GM12891 (cell line): ENCODE results near the gene CBY3.
"Not testable (repeated sequence)": the region's sequence is repeated elsewhere in the genome, so short reads cannot be mapped to it uniquely, and the experiment has no call there.

Experiments used
- DNase-seq: peaks from one replicate; pipeline ENCODE4 v3.0.0; 2011; ENCODE audit warnings: low spot score; ENCODE audit not compliant: insufficient read length
- FAIRE-seq: peaks from 2 replicates; lab custom pipeline; 2011; peaks lifted over from hg19 to GRCh38; lab: Jason Lieb, UNC
- PAX5 ChIP-seq: IDR thresholded peaks from 2 replicates; pipeline ENCODE4 v1.6.1; 2011; ENCODE audit warnings: low read length, moderate library complexity, mild to moderate bottlenecking; ENCODE audit not compliant: insufficient read depth, severe bottlenecking
- POLR2A ChIP-seq: IDR thresholded peaks from 2 replicates; pipeline ENCODE4 v1.6.1; 2011; ENCODE audit warnings: low read depth, low read length, control low read depth
- POLR2AphosphoS5 ChIP-seq: IDR thresholded peaks from 2 replicates; pipeline ENCODE4 v1.6.1; 2011; ENCODE audit warnings: low read depth, low read length, control low read depth
- POU2F2 ChIP-seq: IDR thresholded peaks from 2 replicates; pipeline ENCODE4 v1.6.1; 2011; ENCODE audit warnings: low read depth, mild to moderate bottlenecking, control low read depth, low read length, moderate library complexity
- SPI1 ChIP-seq: IDR thresholded peaks from 2 replicates; pipeline ENCODE4 v1.6.1; 2011; ENCODE audit warnings: low read depth, low read length, control low read depth
- TAF1 ChIP-seq: IDR thresholded peaks from 2 replicates; pipeline ENCODE4 v1.6.1; 2011; ENCODE audit warnings: low read depth, low read length, control low read depth

CBY3 gene

DNA sequence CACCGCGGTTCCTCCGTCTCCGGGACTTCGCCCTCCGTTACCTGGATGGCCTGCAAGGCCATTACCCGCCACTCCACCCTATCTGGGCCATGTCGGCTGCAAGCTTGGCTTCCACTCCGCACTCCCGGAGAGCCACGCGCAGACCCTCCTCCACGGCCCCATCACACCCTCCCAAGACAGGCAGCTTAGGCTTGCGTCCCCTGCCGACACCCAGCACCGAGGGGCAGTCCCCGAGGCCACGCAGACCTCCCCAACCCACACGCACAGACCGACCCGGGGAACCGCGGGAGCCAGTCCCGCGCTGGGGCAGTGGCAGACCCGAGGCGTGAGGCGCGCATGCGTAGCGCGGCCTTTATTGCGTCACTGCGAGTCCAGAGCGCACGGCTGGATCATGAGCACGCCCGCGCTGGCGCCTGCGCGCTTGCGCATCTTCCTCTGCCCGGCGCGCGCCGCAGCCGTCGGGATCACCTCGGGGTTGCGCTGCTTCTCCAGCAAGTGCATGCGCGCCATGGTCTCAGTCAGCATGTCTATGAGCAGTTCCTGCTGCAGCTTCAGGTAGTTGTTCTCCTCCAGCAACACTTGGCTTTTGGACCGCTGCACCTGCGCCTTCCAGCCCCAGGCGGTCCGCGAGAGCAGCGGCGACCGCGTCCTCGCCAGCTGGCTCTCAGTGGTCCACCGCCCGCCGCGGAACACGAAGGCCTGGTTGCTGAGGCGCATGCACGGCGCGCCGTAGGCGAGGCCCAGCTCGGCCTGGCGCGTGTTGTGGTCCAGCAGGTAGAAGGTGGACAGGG is 2.4 kb downstream of the CBY3 start:
- FAIRE-seq (peak; percentile 99), DNase-seq (peak; percentile 90)
- TF ChIP-seq SPI1 (no peak), PAX5 (peak; percentile 21), TAF1 (no peak; the same call in 1 of the 2 replicates), POU2F2 (no peak; the same call in 1 of the 2 replicates), POLR2AphosphoS5 (peak; percentile 90), POLR2A (peak; percentile 92)

DNA sequence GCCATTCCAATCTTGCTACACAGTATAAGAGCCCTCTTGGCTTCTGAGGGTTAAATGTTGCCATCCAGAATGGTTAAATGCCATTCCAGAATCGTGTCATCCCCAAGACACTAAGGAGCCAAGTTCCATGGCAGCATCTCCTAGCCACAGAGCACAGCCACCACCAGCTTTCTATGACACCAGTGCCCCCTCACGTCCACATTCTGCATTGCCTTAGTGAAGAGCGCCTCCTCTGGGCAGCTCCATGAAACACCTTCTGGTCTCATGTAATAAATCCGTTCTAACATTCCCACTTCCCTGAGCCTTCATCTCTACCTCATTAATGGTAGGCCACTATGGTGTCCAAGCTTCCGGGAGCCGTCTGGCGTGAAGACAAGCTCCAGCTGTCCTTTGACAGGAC is 12.4 kb downstream of the CBY3 start:
- FAIRE-seq: peak; percentile 16
- DNase-seq: no peak
- TF ChIP-seq POU2F2: no peak
- no peak for TF ChIP-seq POLR2A
- no peak for TF ChIP-seq SPI1
- TF ChIP-seq POLR2AphosphoS5: no peak
- TF ChIP-seq TAF1: no peak
- no peak for TF ChIP-seq PAX5

DNA sequence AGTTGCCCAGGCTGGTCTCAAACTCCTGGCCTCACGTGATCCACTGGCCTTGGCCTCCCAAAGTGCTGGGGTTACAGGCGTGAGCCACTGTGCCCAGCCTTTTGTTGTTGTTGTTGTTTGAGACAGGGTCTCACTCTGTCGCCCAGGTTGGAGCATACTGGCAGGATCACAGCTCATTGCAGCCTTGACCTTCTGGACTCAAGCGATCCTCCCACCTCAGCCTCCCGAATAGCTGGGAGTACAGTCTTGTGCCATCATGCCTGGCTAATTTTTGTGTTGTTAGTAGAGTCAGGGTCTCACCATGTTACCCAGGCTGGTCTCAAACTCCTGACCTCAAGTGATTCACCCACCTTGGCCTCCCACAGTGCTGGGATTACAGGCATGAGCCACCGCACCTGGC is 19.2 kb downstream of the CBY3 start:
- not testable (repeated sequence) for DNase-seq, FAIRE-seq

DNA sequence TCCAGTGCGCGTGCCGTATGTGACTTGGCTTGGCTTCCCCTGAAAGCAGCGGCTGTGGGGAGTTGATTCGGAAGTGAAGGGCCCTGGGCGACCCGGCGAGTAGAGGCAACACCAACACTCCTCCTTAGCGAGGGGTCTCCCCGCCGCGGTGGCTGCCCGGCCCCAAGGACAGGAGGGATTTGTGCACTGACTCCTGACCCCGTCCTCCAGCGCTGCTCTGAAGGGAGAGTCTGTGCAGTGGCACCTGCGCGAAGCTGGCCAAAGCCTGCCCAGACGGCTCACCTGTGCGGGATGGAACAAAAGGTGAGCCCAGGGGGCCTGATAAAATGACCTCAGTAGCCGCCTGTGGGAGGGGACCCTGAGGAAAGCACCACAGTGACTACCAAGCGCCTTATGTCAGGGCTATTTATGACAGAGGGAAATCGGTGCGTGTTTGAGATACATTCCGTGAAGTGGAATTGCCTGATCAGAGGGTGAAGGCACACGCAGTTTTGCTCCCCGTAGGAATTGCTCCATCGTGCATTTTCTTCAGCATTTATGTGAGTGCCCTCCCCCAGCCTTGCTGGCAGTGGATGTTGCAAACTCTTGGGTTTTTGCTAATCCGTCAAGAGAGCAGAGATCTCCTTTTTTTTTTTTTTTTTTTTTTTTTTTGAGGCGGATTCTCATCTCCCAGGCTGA is 22.5 kb downstream of the CBY3 start:
- FAIRE-seq, DNase-seq: not testable (repeated sequence)

DNA sequence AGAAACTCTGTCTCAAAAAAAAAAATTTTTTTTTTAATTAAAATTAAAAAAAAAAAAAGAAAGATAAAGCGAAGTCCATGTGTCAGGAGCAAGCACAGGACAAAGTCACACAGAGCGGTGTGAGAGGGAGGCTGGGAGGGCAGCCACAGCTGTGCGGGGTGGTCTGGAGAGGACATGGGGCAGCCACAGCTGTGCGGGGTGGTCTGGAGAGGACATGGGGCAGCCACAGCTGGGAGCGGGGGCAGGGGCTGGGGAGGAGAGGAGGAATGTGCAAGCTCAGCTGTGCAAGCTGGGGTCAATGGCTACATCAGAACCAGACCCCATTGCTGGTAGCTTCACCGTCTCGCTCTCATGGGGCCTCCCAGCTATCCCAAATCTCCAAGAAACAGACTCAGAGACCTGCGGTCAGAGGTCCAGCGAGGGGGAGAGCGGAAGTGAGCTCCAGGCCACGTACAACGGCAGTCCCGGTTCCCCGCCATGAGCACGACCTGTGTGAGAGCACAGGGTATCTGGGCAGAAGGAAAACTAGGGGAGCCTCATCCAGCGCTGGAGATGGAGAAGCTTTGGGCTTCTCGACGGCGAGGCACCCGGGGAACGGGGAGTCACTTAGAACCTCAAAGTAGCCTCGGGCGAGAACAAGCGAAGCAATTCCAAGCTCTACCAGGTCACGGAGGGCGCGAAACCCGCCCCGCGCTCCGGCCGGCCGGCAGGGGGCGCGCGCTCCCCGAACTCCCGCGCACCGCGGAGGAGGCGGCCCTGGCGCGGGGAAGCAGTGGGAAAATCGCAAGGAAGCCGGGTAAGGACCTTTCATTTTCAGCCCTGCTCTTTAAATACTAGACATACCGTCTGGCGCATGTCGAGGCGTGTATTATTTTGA is 23.3 kb downstream of the CBY3 start:
- peak; percentile 92 for FAIRE-seq
- DNase-seq: not testable (repeated sequence)

DNA sequence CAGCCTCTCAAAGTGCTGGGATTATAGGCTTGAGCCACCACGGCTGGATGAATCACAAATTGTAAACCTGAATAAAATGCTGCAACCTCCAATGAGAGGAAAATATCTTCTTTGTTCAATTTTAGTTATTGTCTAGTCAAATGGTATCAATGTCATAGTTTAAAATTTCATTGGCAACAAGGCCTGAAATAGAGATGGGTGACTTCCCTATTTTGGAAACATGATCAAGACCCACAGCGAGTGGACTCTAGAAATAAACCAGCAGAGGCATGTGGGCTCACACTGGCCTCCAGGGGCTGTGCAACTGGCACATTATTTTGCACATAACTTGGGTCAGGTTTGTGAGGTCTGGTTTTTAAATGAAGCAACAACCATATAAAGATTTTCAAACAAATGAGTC is 27.7 kb downstream of the CBY3 start:
- not testable (repeated sequence) for DNase-seq, FAIRE-seq

DNA sequence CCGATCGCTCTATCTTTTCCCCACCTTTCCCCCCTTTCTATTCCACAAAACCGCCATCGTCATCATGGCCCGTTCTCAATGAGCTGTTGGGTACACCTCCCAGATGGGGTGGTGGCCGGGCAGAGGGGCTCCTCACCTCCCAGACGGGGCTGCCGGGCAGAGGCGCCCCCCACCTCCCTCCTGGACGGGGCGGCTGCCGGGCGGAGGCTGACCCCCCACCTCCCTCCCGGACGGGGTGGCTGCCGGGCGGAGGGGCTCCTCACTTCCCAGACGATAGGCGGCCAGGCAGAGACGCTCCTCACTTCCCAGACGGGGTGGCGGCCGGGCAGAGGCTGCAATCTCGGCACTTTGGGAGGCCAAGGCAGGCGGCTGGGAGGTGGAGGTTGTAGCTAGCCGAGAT is 30.6 kb downstream of the CBY3 start:
- not testable (repeated sequence) for DNase-seq, FAIRE-seq

DNA sequence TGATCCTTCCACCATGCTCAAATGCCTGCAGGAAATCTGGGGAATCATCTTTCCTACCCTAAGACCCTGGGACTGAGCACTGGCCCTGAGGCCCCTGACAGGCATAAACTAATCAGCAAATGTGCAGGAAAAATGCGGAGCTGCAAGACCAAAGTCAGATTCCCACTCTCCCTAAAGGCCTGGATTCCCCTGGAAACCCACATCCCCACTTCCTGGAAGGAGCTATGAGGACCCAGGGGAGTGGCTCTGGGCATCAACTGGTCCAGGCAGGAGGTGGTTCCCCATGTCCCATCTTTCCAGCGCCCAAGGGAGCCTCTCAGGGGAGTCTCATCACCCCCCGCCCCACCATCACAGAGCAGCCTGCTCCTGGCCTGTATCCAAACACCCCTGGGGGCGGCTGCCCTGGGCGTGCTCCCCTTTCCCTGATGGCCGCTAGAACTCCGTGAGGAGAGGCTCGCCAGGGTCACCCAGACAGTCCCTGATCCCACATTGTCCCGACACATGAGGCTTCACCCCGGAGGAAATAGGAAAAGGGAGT is 31.6 kb downstream of the CBY3 start:
- not testable (repeated sequence) for DNase-seq, FAIRE-seq

DNA sequence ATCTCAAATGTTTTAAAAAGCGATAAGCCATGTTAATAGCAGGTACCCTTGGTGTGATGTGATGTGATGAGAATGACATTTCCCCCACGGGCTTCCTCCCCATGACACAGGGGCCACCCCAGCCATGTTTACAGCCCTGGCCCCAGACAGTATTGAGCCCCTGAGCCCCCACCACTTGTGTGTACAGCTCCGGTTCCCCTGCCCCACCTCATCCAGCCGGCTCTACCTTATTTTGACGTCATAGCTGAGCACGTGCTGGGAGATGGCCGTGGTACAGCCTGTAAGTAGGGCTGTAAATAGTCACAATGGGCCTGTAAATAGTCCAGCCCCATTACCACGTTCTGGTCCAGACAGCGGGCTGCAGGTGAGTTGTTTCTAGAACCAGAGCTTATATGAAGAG is 32.4 kb downstream of the CBY3 start:
- DNase-seq: no peak
- TF ChIP-seq SPI1 (no peak), POLR2A (no peak), TAF1 (no peak), POLR2AphosphoS5 (no peak), PAX5 (no peak), POU2F2 (no peak)
- no peak for FAIRE-seq

DNA sequence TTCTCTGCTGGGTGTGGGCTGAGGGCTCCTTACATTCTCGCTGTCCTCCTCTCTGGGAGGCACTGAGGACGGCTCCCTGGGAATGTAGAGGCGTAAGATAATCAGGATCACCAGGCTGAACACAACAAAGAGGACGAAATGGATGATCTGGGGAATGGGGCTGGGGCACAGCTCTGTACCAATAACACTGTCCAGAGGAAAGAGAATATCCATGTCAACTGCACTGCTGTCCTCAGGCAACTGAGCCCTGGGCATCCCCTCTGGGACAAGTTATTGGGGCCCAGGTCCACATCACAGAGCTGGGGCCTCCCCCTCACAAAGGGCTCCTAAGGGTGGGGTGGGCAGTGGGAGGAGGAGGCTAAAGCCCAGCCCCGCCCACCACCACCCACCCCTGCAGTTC is 36.1 kb downstream of the CBY3 start:
- not testable (repeated sequence) for FAIRE-seq, DNase-seq

DNA sequence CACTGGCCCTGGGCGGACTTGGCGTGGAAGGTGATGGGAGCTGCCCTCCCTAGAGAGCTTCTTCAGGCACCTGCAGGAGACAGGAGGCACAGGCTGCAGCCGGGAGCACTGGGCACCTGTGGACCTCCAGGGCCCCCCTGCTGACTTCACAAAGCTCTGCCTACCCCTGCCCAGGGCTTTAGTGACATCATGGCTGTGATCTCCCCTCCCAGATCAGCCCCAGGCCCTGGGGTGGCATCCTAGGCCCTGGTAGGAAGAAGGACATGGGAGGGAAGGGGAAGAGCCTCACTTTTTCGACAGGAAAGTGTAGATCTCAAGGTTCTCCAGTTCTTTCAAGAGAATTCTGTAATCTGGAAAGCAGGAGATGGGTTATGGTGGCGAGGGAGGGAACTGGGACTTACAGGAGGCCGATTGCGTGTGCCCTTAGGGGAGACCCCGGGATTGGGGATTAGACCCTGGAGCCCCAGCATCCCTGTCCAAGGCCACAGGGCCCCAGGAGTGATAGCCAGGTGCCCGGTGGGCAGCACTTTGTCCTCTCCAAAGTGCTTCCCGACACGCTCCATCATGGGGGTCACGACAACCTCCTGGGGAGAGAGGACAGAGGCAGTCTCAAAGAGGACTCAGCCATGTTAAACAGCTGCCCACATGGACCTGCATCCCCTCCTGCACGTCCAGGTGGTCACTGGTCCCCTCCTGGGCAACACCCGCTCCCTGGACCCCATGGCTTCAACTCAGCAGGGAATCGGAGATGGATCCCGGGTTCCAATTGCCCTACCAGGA is 37.5 kb downstream of the CBY3 start:
- FAIRE-seq, DNase-seq: not testable (repeated sequence)

DNA sequence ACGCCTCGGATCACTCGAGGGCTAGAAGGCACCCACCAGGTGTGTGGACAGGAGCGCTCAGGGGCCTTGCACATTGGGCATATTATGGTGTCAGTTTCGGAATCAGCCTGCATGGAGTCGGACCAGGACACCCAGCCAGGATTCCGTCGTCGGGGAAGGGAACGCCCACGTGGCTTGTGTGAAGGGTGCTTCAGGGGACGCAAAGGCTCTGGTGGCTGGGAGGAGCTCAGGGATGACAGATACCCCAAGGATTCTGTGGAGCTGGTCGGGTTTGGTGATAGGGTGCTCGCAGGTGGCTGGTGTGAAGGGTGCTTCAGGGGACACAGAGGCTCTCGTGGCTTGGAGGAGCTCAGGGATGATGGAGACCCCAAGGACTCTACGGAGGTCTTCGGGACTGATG is 38.2 kb downstream of the CBY3 start:
- not testable (repeated sequence) for FAIRE-seq, DNase-seq

DNA sequence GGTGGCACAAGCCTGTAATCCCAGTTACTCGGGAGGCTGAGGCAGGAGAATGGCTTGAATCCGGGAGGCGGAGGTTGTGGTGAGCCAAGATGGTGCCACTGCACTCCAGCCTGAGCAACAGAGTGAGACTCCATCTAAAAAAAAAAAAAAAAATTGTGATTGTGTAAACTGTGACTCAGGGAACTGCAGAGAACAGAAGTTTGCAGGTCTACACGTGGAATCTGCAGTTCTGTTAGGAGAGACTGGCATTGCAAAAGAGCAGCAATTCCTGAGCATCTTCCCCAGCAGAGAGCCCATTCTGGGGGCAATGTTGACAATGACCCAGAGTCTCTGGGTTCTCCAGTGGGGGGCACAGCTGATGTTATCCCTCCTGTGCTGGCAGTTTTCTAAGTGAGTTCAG is 39.1 kb downstream of the CBY3 start:
- DNase-seq, FAIRE-seq: not testable (repeated sequence)

DNA sequence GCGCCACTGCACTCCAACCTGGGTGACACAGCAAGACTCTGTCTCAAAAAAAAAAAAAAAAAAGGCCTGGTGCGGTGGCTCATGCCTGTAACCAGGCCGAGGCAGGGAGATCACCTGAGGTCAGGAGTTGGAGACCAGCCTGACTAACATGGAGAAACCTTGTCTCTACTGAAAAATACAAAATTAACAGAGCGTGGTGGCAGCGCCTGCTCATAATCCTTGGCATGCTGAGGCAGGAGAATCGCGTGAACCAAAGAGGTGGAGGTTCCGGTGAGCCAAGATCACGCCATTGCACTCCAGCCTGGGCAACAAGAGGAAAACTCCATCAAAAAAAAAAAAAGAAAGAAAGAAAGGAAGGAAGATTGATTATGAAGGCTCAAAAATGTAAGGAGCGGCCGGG is 41.5 kb downstream of the CBY3 start:
- not testable (repeated sequence) for DNase-seq, FAIRE-seq

DNA sequence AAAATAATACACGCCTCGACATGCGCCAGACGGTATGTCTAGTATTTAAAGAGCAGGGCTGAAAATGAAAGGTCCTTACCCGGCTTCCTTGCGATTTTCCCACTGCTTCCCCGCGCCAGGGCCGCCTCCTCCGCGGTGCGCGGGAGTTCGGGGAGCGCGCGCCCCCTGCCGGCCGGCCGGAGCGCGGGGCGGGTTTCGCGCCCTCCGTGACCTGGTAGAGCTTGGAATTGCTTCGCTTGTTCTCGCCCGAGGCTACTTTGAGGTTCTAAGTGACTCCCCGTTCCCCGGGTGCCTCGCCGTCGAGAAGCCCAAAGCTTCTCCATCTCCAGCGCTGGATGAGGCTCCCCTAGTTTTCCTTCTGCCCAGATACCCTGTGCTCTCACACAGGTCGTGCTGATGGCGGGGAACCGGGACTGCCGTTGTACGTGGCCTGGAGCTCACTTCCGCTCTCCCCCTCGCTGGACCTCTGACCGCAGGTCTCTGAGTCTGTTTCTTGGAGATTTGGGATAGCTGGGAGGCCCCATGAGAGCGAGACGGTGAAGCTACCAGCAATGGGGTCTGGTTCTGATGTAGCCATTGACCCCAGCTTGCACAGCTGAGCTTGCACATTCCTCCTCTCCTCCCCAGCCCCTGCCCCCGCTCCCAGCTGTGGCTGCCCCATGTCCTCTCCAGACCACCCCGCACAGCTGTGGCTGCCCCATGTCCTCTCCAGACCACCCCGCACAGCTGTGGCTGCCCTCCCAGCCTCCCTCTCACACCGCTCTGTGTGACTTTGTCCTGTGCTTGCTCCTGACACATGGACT is 46.3 kb downstream of the CBY3 start:
- FAIRE-seq: peak; percentile 91
- DNase-seq: not testable (repeated sequence)
